HEK293T (cell line): Measurements from ENCODE around the gene EMP1.
A peak's percentile ranks its signal among the peaks of the same experiment; 100 is the strongest.

ENCODE experiments used
- CTCF ChIA-PET: fragments of 350-600 bp; formaldehyde crosslinking; extraction: SDS; loops from one replicate; lab custom pipeline; 2021; ENCODE audit warnings: antibody characterized with exemption, inconsistent platforms; lab: Yijun Ruan, JAX
- POLR2A ChIA-PET: fragments of 350-600 bp; formaldehyde crosslinking; extraction: SDS; loops from one replicate; lab custom pipeline; 2020; ENCODE audit warnings: antibody characterized with exemption, inconsistent platforms; lab: Yijun Ruan, JAX
- DNase-seq: peaks from one replicate; pipeline ENCODE4 v3.0.0; 2012; ENCODE audit warnings: mixed read lengths; ENCODE audit errors: extremely low spot score
- ARNT ChIP-seq: fragments of 450-650 bp; IDR thresholded peaks from 2 replicates; pipeline ENCODE4 v1.6.1; 2017; ENCODE audit warnings: mild to moderate bottlenecking
- BHLHE40 ChIP-seq: fragments of 450-650 bp; IDR thresholded peaks from 2 replicates; pipeline ENCODE4 v1.6.1; 2016; ENCODE audit warnings: mild to moderate bottlenecking, moderate library complexity, borderline replicate concordance
- CTBP1 ChIP-seq: fragments of 450-650 bp; IDR thresholded peaks from 2 replicates; pipeline ENCODE4 v1.6.1; 2016; ENCODE audit warnings: borderline replicate concordance
- ELF4 ChIP-seq: fragments of 450-650 bp; IDR thresholded peaks from 2 replicates; pipeline ENCODE4 v1.6.1; 2017; ENCODE audit warnings: antibody characterized with exemption
- FOXA1 ChIP-seq: fragments of 450-650 bp; IDR thresholded peaks from 2 replicates; pipeline ENCODE4 v1.6.1; 2016; ENCODE audit warnings: mild to moderate bottlenecking
- FOXK2 ChIP-seq: fragments of 450-650 bp; IDR thresholded peaks from 2 replicates; pipeline ENCODE4 v1.6.1; 2016; ENCODE audit warnings: mild to moderate bottlenecking
- FOXM1 ChIP-seq: fragments of 450-650 bp; IDR thresholded peaks from 2 replicates; pipeline ENCODE4 v1.6.1; 2017; ENCODE audit warnings: mild to moderate bottlenecking, borderline replicate concordance
- HDGF ChIP-seq: fragments of 450-650 bp; IDR thresholded peaks from 2 replicates; pipeline ENCODE4 v1.6.1; 2017; ENCODE audit warnings: antibody characterized with exemption, borderline replicate concordance
- L3MBTL2 ChIP-seq: fragments of 450-650 bp; conservative IDR thresholded peaks from 2 replicates; pipeline ENCODE4 v1.6.1; 2016; ENCODE audit warnings: mild to moderate bottlenecking
- LEF1 ChIP-seq: fragments of 450-650 bp; IDR thresholded peaks from 2 replicates; pipeline ENCODE4 v1.6.1; 2017; ENCODE audit warnings: mild to moderate bottlenecking, borderline replicate concordance
- NFRKB ChIP-seq: fragments of 450-650 bp; IDR thresholded peaks from 2 replicates; pipeline ENCODE4 v1.6.1; 2016; ENCODE audit warnings: mild to moderate bottlenecking, moderate library complexity
- SP1 ChIP-seq: fragments of 450-650 bp; IDR thresholded peaks from 2 replicates; pipeline ENCODE4 v1.6.1; 2017
- SUZ12 ChIP-seq: fragments of 450-650 bp; IDR thresholded peaks from 2 replicates; pipeline ENCODE4 v1.6.1; 2016; ENCODE audit warnings: mild to moderate bottlenecking
- TARDBP ChIP-seq: fragments of 450-650 bp; IDR thresholded peaks from 2 replicates; pipeline ENCODE4 v1.6.1; 2016
- ZNF384 ChIP-seq: fragments of 450-650 bp; IDR thresholded peaks from 2 replicates; pipeline ENCODE4 v1.6.1; 2016
- TF ChIP-seq, protein P1 (sequence below): fragments of 450-650 bp; IDR thresholded peaks from 2 replicates; pipeline ENCODE4 v1.6.1; 2016

EMP1 gene

GRCh38 chr12:13178568-13179210 is 17.8 kb upstream of the EMP1 start:
- POLR2A ChIA-PET = interaction anchor here (1.3 kb wide), 1 partner anchor 23 kb away, joined by 3 read pairs; no protein-coding TSS in a partner anchor
- TF ChIP-seq LEF1 = no peak
- TF ChIP-seq NFRKB = no peak
- TF ChIP-seq, protein P1, sequence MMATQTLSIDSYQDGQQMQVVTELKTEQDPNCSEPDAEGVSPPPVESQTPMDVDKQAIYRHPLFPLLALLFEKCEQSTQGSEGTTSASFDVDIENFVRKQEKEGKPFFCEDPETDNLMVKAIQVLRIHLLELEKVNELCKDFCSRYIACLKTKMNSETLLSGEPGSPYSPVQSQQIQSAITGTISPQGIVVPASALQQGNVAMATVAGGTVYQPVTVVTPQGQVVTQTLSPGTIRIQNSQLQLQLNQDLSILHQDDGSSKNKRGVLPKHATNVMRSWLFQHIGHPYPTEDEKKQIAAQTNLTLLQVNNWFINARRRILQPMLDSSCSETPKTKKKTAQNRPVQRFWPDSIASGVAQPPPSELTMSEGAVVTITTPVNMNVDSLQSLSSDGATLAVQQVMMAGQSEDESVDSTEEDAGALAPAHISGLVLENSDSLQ = no peak
- CTCF ChIA-PET = interaction anchor here (0.8 to 1.6 kb wide), 2 partner anchors 33 to 170 kb away, joined by 3 to 4 read pairs; no protein-coding TSS in a partner anchor
- no peak for DNase-seq

DNA sequence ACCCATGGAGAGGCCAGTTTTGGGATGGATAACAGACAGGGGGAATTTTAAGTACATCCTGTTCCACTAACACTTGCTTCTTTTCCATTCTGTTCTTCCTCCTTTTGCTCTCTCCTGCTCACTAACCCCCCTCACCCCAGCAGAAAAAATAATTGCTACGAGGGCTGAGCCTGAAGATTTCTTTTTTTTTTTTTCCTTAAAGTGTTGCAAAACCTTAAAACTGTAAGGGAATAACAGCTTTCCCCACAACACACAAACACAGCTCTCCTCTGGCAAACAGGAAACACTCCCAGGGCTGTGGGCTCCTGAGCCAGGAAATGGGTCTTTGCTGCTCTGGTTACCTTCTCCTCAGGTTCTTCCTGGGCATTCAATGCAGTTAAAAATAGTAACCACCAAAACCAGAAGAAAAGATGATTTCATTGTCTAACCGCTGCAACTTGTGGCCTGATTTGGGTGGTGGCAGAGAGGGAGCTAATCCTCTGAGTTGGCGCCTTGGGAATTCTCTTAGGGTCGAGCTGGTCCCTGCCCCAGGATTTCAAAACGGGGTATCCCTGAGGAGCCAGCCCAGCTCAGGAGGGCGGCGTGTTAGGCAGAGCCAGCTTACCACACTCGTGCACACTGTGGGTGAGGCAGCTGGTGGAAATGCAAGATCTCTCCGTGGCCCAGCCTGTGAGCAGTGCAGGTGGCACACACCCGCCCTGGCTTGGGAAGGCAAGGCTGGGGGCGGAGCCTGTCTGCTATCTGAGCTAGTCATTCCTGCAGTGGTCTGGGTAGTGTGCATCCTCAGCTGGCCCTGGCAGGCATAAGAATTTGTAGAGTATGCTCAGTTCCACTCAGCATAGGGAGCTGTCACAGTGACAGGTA is 17.1 kb upstream of the EMP1 start:
- ChIA-PET CTCF (interaction anchor here (0.8 to 1.6 kb wide), 2 partner anchors 32 to 171 kb away, joined by 3 to 4 read pairs; no protein-coding TSS in a partner anchor), POLR2A (interaction anchor here (1.0 to 1.3 kb wide), 2 partner anchors 22 to 78 kb away, joined by 3 to 4 read pairs; no protein-coding TSS in a partner anchor)
- DNase-seq = peak; percentile 33
- TF ChIP-seq TARDBP (no peak), HDGF (no peak), CTBP1 (no peak), BHLHE40 (no peak), ZNF384 (no peak), FOXM1 (no peak), ARNT (no peak), FOXA1 (no peak), LEF1 (no peak), SUZ12 (no peak), ELF4 (no peak), NFRKB (no peak), SP1 (no peak), L3MBTL2 (no peak), FOXK2 (no peak)
- TF ChIP-seq, protein P1 = no peak

- ChIA-PET CTCF (interaction anchor here (0.6 kb wide), 1 partner anchor 31 kb away, joined by 3 read pairs; no protein-coding TSS in a partner anchor), POLR2A (no interaction called here)
- DNase-seq = no peak
- no peak for TF ChIP-seq SP1
- no peak for TF ChIP-seq ARNT
- no peak for TF ChIP-seq NFRKB
- TF ChIP-seq HDGF = no peak
- no peak for TF ChIP-seq LEF1
- no peak for TF ChIP-seq ZNF384
- no peak for TF ChIP-seq TARDBP
These were observed 15.0 kb upstream of the EMP1 start for GRCh38 chr12:13181375-13182070.

- TF ChIP-seq ZNF384 (no peak), FOXA1 (no peak), FOXM1 (no peak), SP1 (no peak), FOXK2 (no peak), TARDBP (no peak), HDGF (no peak)
- TF ChIP-seq, protein P1 = no peak
- POLR2A ChIA-PET = no interaction called here
- no peak for DNase-seq
- CTCF ChIA-PET = no interaction called here
These were observed 13.6 kb upstream of the EMP1 start for GRCh38 chr12:13182881-13183280.

DNA sequence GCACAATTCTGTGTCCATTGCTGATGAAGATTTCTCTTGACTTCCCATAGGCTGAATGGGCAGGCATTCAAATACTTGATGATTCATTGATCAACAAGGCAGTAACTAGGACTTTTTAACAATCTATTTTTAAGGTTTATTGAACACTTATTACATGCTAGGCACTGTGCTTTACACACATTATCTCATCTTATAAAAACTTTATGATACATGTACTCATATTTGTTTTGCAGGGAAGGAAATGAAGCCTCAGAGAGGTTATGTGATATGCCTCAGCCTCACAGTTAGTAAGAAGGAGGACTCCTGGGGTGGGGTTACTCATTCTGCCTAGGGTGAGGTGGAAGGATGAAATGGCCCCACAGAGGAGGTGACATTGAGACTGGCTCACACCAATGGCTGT is 12.9 kb upstream of the EMP1 start:
- TF ChIP-seq FOXM1 = no peak
- TF ChIP-seq TARDBP = no peak
- TF ChIP-seq HDGF = no peak
- TF ChIP-seq L3MBTL2 = no peak
- no peak for TF ChIP-seq CTBP1
- TF ChIP-seq FOXA1 = no peak
- no peak for TF ChIP-seq ELF4
- TF ChIP-seq, protein P1 = no peak; the same call in 1 of the 2 replicates
- TF ChIP-seq LEF1 = no peak
- no peak for TF ChIP-seq NFRKB
- TF ChIP-seq SP1 = no peak
- no peak for TF ChIP-seq FOXK2
- TF ChIP-seq ZNF384 = no peak
- ChIA-PET CTCF (no interaction called here), POLR2A (no interaction called here)
- DNase-seq = no peak
